Gastroesophageal sphincter (tissue), 3 donors: ENCODE results near the gene DOCK2.

ENCODE experiments used
- EP300 ChIP-seq: sonication (generic); formaldehyde crosslinking; IDR thresholded peaks from one replicate; pipeline ENCODE4 v1.6.1; 2017; ENCODE audit warnings: antibody characterized with exemption, mild to moderate bottlenecking
- TF ChIP-seq, protein P1 (sequence below), 4 experiments: fragments of 200-600 bp in 2 of 4; fragments of 450-650 bp in 2 of 4; sonication (generic) in 1 of 4; IDR thresholded peaks; one replicate each; pipeline ENCODE4 v1.5.1; 2017 to 2019; ENCODE audit warnings: antibody characterized with exemption in 4 of 4, mild to moderate bottlenecking in 2 of 4, moderate library complexity in 2 of 4

DNA sequence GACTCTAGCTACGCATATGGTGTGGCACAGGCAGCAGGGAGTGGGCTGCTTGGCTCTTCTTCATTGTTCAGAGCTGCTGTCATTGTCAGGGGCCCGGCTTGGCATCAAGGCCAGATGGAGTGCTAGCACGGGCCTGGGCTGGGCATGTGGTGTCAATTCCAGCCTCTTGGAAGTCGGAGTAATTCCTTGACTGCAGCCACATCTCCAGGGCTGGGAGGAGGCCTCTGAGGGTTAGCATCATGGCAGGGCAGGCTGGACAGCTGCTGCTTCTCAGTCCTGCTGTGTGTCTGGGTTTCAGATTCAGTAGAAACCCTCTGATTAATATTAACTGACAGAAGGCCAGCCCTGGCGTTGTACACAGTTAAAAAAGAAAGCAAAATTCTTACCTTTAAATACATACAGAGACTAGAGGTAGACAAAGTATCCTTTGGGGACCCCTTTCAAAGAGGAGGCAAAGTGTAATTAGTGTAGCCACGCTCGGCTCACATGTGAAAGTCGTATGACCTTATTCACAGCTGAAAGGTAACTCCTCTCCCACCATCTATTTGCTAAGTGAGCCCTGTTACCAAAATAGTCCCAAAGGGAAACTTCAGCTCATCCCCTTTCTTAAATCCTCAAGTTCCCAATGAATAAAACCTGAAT is 126.4 kb downstream of the DOCK2 start:
- TF ChIP-seq, protein P1, sequence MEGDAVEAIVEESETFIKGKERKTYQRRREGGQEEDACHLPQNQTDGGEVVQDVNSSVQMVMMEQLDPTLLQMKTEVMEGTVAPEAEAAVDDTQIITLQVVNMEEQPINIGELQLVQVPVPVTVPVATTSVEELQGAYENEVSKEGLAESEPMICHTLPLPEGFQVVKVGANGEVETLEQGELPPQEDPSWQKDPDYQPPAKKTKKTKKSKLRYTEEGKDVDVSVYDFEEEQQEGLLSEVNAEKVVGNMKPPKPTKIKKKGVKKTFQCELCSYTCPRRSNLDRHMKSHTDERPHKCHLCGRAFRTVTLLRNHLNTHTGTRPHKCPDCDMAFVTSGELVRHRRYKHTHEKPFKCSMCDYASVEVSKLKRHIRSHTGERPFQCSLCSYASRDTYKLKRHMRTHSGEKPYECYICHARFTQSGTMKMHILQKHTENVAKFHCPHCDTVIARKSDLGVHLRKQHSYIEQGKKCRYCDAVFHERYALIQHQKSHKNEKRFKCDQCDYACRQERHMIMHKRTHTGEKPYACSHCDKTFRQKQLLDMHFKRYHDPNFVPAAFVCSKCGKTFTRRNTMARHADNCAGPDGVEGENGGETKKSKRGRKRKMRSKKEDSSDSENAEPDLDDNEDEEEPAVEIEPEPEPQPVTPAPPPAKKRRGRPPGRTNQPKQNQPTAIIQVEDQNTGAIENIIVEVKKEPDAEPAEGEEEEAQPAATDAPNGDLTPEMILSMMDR (IDR thresholded peaks at IDR 0.05), result no peak
- no peak for TF ChIP-seq EP300
